ENCODE measurements around the gene TMED3.
"Not testable (repeated sequence)": the region's sequence is repeated elsewhere in the genome, so short reads cannot be mapped to it uniquely, and the experiment has no call there.

TMED3 gene

DNA sequence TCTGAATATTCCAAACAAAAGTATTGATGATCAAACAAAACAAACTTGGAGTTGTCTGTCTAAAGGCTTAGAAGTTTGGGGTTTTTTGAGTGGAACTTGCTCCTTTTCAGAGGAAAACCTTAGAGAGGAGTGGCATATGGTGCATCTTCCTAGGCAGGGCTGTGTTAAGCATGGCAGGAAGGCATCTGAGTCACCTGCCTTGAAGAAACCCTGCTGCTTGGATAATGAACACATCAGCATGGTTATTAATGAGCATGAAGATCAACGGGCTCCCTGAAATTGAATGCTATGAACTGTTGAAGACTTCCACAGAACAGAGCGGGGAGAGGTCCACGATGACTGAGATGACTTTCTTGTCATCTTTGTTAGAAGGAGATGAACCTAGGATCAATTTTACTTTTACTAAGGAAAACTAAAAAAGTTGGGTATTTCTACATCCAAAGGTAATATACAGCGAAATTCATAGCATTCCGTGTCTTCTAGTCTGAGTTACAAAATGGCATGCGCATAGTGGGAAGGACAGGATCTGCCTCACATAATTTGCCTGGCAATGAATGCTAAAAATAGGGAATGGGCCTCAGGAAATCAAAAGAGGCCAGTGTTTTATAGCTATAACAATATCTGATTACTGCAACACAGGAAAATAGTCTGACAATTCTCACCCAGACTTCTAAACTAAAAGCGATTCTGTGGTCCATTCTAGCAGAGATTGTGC lies 11.6 kb upstream of the TMED3 start:
- H3K27ac ChIP-seq (ENCODE audit: low read depth, low read length), result no peak overlapping the region
- no peak overlapping the region for H3K9ac ChIP-seq (ENCODE audit: low read length)
- no peak overlapping the region for H3K4me3 ChIP-seq (ENCODE audit: low read depth in 1 of 2, low read length in 2 of 2)
- no peaks in the 10 kb centered on the region for H3K9me3 ChIP-seq (ENCODE audit: low read length)
- H3K27me3 ChIP-seq (ENCODE audit: control insufficient read depth in 1 of 2, insufficient read depth in 2 of 2, low read length in 2 of 2), result no peaks in the 10 kb centered on the region
- H3K4me1 ChIP-seq (ENCODE audit: insufficient read depth, low read length), result no peaks in the 10 kb centered on the region
- no peaks in the 10 kb centered on the region for H3K36me3 ChIP-seq (ENCODE audit: insufficient read depth, low read length)

- H3K9me3 ChIP-seq (ENCODE audit: low read length), result no peaks in the 10 kb centered on the region
- no peak overlapping the region for H3K9ac ChIP-seq (ENCODE audit: low read length)
- no peaks in the 10 kb centered on the region for H3K4me1 ChIP-seq (ENCODE audit: insufficient read depth, low read length)
- no peak overlapping the region for H3K27ac ChIP-seq (ENCODE audit: low read depth, low read length)
- H3K36me3 ChIP-seq (ENCODE audit: insufficient read depth, low read length), result no peaks in the 10 kb centered on the region
- H3K27me3 ChIP-seq (ENCODE audit: control insufficient read depth in 1 of 2, insufficient read depth in 2 of 2, low read length in 2 of 2), result peaks cover 0 to 5% of the 10 kb centered on the region in 2 donors
- H3K4me3 ChIP-seq (ENCODE audit: low read depth in 1 of 2, low read length in 2 of 2), result no peak overlapping the region
These were observed 11.1 kb upstream of the TMED3 start for GRCh38 chr15:79299841-79300235.

DNA sequence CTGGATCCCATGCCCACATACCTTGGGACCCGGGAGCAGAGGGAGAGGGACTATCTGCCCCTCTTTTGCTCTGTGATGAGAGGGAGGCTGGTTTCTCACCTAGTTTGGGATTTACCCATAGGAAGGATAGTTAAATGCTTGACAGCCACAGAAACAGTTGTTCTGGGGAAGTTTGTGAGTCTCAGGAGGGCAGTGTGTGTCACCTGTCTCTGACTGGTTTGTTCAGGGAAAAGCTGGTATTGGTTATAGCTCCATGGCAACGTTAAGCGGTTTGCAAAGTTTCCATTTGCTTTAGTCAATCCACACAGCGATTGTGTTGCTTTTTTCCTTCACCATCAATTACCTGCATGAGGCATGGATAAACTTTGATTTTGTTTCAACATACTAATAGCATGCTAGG lies 3.7 kb upstream of the TMED3 start:
- Histone ChIP-seq H3K27ac (ENCODE audit: low read depth, low read length) (no peak overlapping the region), H3K4me3 (ENCODE audit: low read depth in 1 of 2, low read length in 2 of 2) (no peak overlapping the region), H3K36me3 (ENCODE audit: insufficient read depth, low read length) (no peaks in the 10 kb centered on the region), H3K27me3 (ENCODE audit: control insufficient read depth in 1 of 2, insufficient read depth in 2 of 2, low read length in 2 of 2) (peaks cover 0 to 5% of the 10 kb centered on the region in 2 donors), H3K9ac (ENCODE audit: low read length) (no peak overlapping the region), H3K4me1 (ENCODE audit: insufficient read depth, low read length) (peaks cover 8% of the 10 kb centered on the region), H3K9me3 (ENCODE audit: low read length) (no peaks in the 10 kb centered on the region)

GRCh38 chr15:79308874-79309273 lies 2.0 kb upstream of the TMED3 start:
- Histone ChIP-seq H3K4me3 (ENCODE audit: low read depth in 1 of 2, low read length in 2 of 2) (no peak overlapping the region), H3K9ac (ENCODE audit: low read length) (no peak overlapping the region), H3K36me3 (ENCODE audit: insufficient read depth, low read length) (peaks cover 5% of the 10 kb centered on the region), H3K4me1 (ENCODE audit: insufficient read depth, low read length) (peaks cover 11% of the 10 kb centered on the region), H3K27ac (ENCODE audit: low read depth, low read length) (no peak overlapping the region), H3K9me3 (ENCODE audit: low read length) (no peaks in the 10 kb centered on the region), H3K27me3 (ENCODE audit: control insufficient read depth in 1 of 2, insufficient read depth in 2 of 2, low read length in 2 of 2) (peaks cover 0 to 5% of the 10 kb centered on the region in 2 donors)

DNA sequence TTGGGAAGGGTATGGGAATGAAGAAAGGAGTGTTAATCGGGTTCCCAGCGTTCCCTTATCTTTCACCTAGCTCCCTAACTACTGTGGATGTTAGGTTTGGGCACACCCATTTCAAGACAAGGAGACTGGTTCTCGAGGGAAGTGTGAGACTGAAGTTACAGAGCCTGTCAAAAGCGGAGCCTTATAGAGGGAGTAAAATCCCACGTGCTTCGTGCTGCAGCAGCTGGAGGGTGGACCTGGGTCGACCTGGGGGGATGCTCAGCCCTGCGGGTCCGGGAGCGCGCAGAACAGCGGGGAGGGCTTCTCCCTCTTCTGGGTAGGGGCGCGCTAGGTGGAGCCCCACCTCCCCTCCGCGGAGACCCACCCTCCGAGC lies 314 bp upstream of the TMED3 start:
- Histone ChIP-seq H3K9me3 (ENCODE audit: low read length) (no peaks in the 10 kb centered on the region), H3K4me1 (ENCODE audit: insufficient read depth, low read length) (peaks cover 11% of the 10 kb centered on the region), H3K36me3 (ENCODE audit: insufficient read depth, low read length) (peaks cover 19% of the 10 kb centered on the region), H3K27me3 (ENCODE audit: control insufficient read depth in 1 of 2, insufficient read depth in 2 of 2, low read length in 2 of 2) (no peaks in the 10 kb centered on the region), H3K4me3 (ENCODE audit: low read depth in 1 of 2, low read length in 2 of 2) (peak overlapping the region; percentile 16 to 36), H3K9ac (ENCODE audit: low read length) (no peak overlapping the region), H3K27ac (ENCODE audit: low read depth, low read length) (no peak overlapping the region)

DNA sequence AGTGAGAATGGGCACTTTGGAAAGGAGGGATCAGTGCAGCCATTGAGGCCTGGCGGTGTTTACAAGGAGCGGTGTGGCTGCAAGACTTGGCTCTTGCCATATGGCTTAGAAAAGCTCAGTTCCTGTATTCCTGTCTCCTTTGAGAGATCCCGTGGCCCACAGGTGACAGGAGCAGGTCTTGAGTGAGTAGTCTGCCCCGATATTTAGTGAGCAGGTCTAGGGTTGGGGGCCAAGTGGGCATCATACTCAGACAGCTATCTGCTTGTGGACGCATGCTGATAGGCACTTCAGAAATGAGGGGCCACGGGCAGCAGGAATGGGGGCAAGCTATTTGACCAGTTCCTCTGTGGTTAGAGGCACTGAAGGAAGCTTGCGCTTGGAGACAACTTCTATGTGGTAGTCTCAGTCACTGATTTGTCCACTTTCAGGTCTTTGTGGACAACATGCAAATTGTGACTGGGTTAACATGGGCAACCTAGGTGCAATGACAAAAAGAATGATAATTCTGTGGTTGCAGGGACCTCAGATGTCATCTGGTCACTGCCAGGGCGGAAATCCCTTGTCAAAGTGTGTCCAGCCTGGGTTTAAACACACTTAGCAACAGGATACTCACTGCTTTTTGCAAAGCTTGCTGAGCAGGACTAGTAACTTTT lies 1.1 kb downstream of the TMED3 start:
- Histone ChIP-seq H3K9me3 (ENCODE audit: low read length) (no peaks in the 10 kb centered on the region), H3K4me1 (ENCODE audit: insufficient read depth, low read length) (peaks cover 11% of the 10 kb centered on the region), H3K36me3 (ENCODE audit: insufficient read depth, low read length) (peaks cover 32% of the 10 kb centered on the region), H3K27me3 (ENCODE audit: control insufficient read depth in 1 of 2, insufficient read depth in 2 of 2, low read length in 2 of 2) (no peaks in the 10 kb centered on the region), H3K9ac (ENCODE audit: low read length) (no peak overlapping the region), H3K27ac (ENCODE audit: low read depth, low read length) (no peak overlapping the region), H3K4me3 (ENCODE audit: low read depth in 1 of 2, low read length in 2 of 2) (peak overlapping the region; percentile 82 to 94)

- no peak overlapping the region for H3K4me3 ChIP-seq (ENCODE audit: low read depth in 1 of 2, low read length in 2 of 2)
- H3K36me3 ChIP-seq (ENCODE audit: insufficient read depth, low read length), result peaks cover 53% of the 10 kb centered on the region
- no peak overlapping the region for H3K27ac ChIP-seq (ENCODE audit: low read depth, low read length)
- no peaks in the 10 kb centered on the region for H3K9me3 ChIP-seq (ENCODE audit: low read length)
- H3K4me1 ChIP-seq (ENCODE audit: insufficient read depth, low read length), result peaks cover 11% of the 10 kb centered on the region
- no peak overlapping the region for H3K9ac ChIP-seq (ENCODE audit: low read length)
- H3K27me3 ChIP-seq (ENCODE audit: control insufficient read depth in 1 of 2, insufficient read depth in 2 of 2, low read length in 2 of 2), result no peaks in the 10 kb centered on the region
These were observed 3.3 kb downstream of the TMED3 start for GRCh38 chr15:79314186-79314585.

GRCh38 chr15:79314811-79315210 lies 3.9 kb downstream of the TMED3 start:
- H3K4me3 ChIP-seq (ENCODE audit: low read depth in 1 of 2, low read length in 2 of 2), result no peak overlapping the region
- H3K27me3 ChIP-seq (ENCODE audit: control insufficient read depth in 1 of 2, insufficient read depth in 2 of 2, low read length in 2 of 2), result no peaks in the 10 kb centered on the region
- no peak overlapping the region for H3K27ac ChIP-seq (ENCODE audit: low read depth, low read length)
- no peaks in the 10 kb centered on the region for H3K9me3 ChIP-seq (ENCODE audit: low read length)
- no peak overlapping the region for H3K9ac ChIP-seq (ENCODE audit: low read length)
- H3K4me1 ChIP-seq (ENCODE audit: insufficient read depth, low read length), result peaks cover 11% of the 10 kb centered on the region
- peaks cover 58% of the 10 kb centered on the region for H3K36me3 ChIP-seq (ENCODE audit: insufficient read depth, low read length)

DNA sequence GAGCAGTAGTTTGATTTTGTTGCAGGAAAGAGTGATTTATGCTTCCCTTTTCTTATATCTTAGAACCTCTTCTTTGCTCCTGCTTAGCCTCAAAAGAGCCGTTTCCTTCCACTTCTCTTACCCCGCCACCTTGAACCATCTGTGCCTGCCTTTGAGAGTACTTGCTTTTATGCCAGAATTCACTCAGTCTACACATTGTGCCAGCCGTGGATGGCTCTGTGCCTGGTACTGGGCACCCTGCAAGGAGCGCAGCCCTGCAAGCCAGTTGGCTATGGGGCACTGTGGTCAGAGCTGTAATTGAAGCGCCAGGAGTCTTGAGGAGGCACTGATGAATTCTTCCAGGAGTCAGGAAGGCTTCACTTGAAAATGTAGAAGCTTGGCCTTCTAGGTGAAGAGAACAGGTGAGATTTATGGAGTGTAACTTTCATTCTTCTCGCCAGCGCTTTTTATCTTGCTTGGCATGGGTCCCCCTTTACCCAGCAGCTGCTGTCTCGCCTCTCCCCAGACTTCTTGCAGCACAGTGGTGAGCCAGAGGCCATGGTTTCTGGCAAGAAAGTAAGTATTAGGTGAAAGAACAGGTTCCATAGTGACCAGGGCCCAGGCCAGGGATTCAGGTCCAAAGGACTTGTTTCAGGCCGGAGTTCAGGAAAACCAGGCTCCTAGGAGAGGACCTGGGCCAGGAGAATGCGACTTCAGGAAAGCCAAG lies 4.9 kb downstream of the TMED3 start:
- Histone ChIP-seq H3K9ac (ENCODE audit: low read length) (no peak overlapping the region), H3K4me1 (ENCODE audit: insufficient read depth, low read length) (peaks cover 11% of the 10 kb centered on the region), H3K27me3 (ENCODE audit: control insufficient read depth in 1 of 2, insufficient read depth in 2 of 2, low read length in 2 of 2) (no peaks in the 10 kb centered on the region), H3K9me3 (ENCODE audit: low read length) (no peaks in the 10 kb centered on the region), H3K36me3 (ENCODE audit: insufficient read depth, low read length) (peaks cover 62% of the 10 kb centered on the region), H3K4me3 (ENCODE audit: low read depth in 1 of 2, low read length in 2 of 2) (no peak overlapping the region), H3K27ac (ENCODE audit: low read depth, low read length) (no peak overlapping the region)

DNA sequence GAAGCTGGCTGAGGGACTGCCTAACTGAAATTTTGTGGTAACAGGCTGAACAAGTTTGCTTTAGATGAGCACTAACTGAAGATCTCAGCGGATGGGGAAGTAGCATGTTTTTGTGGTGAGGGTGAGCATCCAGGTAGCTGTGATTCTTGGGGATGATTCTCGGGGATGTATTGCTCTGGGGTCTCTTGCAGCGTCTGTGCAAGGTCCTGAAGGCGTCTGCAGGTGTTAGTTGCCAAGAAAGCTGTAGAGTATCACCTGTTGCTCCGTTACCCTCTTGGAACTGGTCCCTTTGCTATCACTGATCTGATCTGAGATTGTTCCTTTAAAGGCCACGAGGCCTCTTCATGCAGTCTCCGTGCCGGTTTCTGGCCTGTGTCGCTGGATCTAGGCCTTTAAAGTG lies 6.0 kb downstream of the TMED3 start:
- no peak overlapping the region for H3K27ac ChIP-seq (ENCODE audit: low read depth, low read length)
- no peak overlapping the region for H3K9ac ChIP-seq (ENCODE audit: low read length)
- peaks cover 7% of the 10 kb centered on the region for H3K4me1 ChIP-seq (ENCODE audit: insufficient read depth, low read length)
- no peaks in the 10 kb centered on the region for H3K27me3 ChIP-seq (ENCODE audit: control insufficient read depth in 1 of 2, insufficient read depth in 2 of 2, low read length in 2 of 2)
- no peak overlapping the region for H3K4me3 ChIP-seq (ENCODE audit: low read depth in 1 of 2, low read length in 2 of 2)
- H3K36me3 ChIP-seq (ENCODE audit: insufficient read depth, low read length), result peaks cover 72% of the 10 kb centered on the region
- H3K9me3 ChIP-seq (ENCODE audit: low read length), result no peaks in the 10 kb centered on the region

DNA sequence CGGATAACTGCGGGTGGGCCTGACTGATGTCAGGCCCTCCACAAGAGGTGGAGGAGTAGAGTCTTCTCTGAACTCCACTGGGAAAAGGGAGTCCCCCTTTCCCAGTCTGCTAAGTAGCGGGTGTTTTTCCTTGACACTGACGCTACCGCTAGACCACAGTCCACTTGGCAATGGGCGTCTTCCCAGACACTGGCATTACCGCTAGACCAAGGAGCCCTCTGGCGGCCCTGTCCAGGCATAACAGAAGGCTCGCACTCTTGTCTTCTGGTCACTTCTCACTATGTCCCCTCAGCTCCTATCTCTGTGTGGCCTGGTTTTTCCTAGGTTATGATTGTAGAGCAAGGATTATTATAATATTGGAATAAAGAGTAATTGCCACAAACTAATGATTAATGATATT lies 9.1 kb downstream of the TMED3 start:
- not testable (repeated sequence) for H3K4me3 ChIP-seq (ENCODE audit: low read depth in 1 of 2, low read length in 2 of 2); H3K27me3 ChIP-seq (ENCODE audit: control insufficient read depth in 1 of 2, insufficient read depth in 2 of 2, low read length in 2 of 2); H3K4me1 ChIP-seq (ENCODE audit: insufficient read depth, low read length); H3K27ac ChIP-seq (ENCODE audit: low read depth, low read length); H3K9me3 ChIP-seq (ENCODE audit: low read length); H3K9ac ChIP-seq (ENCODE audit: low read length)
- H3K36me3 ChIP-seq (ENCODE audit: insufficient read depth, low read length), result peaks cover 68% of the 10 kb centered on the region
